Measurements from ENCODE around the gene COA7. TPM values are rescaled to one million over a fixed set of nuclear protein-coding genes. Genes with fewer than 3 reads are reported as not detected.

The COA7 gene
- total and polyA plus RNA-seq, 8 donors, result 9.8 to 24.8 (median 13.2) TPM

GRCh38 chr1:52637946-52638345 is 60.2 kb downstream of the COA7 start:
- H3K27ac ChIP-seq, result peak overlapping the region in 1 of 2 donors; percentile 96
- no peak for DNase-seq
- H3K36me3 ChIP-seq, result no peaks in the 10 kb centered on the region
- no peaks in the 10 kb centered on the region for H3K9me3 ChIP-seq
- TF ChIP-seq CTCF (IDR thresholded peaks at IDR 0.05), result no peak
- H3K27me3 ChIP-seq, result peaks cover 4 to 17% of the 10 kb centered on the region in 2 donors
- no peak for ATAC-seq
- intact Hi-C loops (cut with DNase I), result no loop called here
- H3K4me3 ChIP-seq, result no peak overlapping the region
- H3K4me1 ChIP-seq, result peaks cover 0 to 38% of the 10 kb centered on the region in 2 donors

DNA sequence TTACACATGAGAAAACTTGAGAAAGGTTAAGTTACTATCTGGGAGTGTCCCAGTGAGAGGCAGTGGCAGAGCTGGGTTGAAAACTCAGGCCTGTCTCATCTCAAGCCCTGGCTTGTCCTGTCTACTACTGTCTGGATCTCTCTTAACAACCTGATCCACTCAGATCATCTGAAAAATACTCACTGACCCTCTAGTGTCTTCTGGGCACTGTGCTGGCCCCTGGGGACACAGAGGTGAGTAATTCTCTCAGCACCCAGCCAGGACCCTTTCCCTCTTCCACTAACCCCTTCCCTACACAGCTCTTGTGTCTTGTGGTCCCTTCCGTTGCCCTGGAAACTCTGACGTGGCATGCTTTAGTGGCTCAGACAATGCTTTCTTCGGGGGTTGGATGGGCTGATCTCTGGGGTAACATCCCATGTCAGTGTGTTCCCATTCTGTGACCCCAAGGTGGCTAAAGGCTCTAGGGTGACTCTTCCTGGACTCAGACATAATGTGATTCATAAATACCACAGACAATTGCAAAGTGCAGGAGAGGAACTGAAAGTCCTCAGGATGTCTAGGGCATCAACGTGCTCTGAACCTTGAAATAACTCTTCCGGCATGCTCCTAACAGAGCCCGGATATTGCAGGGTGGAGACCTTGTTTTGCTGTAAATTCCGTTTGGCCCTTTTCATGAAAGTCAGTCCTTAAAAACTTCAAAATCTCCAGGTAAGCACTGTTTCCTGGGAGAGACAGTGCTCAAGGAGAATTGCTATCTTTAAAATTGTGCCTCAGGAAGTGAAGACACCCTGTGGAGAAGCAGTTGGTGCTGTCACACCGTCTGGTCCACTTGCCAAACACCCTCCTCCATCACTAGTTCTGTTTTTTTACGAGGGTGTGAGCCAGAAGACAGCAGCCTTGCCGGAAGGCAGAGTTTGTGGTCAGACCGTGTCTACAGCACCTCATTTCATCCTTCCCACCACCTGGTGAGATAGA is 61.1 kb downstream of the COA7 start:
- DNase-seq, result peak in 1 of 4 donors; percentile 36
- Histone ChIP-seq H3K9me3 (no peaks in the 10 kb centered on the region), H3K4me1 (peaks cover 0 to 47% of the 10 kb centered on the region in 2 donors), H3K36me3 (no peaks in the 10 kb centered on the region), H3K4me3 (no peak overlapping the region), H3K27me3 (peaks cover 10 to 27% of the 10 kb centered on the region in 2 donors), H3K27ac (peak overlapping the region; percentile 39 to 96)
- intact Hi-C loops (cut with DNase I), result no loop called here
- ATAC-seq, result peak; percentile 42
- TF ChIP-seq CTCF (IDR thresholded peaks at IDR 0.05), result no peak

DNA sequence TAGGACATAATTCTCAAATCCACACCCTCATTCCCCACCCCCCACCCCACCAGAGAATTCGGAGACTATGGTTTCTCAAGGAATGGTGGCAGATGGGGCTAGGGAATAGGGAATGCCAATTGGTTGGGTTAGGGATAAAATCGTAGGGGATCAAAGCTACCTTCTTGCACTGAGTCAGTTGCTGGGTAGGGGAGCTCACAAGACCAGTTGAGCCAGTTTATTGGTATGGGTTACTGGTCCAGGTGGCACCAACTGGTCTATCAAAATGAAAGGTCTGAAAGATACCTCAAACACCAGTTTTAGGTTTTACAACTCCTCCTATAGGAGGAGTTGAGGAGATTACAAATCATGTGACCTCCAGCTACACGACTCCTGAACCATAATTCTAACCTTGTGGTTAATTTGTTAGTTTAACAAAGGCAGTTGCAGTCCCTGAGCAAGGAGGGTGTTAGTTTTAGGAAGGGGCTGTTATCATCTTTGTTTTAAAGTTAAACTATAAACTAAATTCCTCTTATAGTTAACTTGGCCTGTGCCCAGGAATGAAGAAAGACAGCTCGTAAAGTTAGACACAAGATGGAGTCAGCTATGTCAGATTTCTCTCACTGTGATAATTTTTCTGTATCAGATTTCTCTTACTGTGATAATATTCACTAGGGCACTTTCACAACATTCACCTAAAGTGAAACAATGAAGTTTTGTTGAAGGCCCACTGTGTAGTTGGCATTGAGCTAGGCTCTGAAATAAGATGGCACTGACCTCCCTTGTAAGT is 62.6 kb downstream of the COA7 start:
- no peak for TF ChIP-seq CTCF (IDR thresholded peaks at IDR 0.05)
- DNase-seq (no peak), ATAC-seq (no peak)
- Histone ChIP-seq H3K27me3 (peaks cover 10 to 37% of the 10 kb centered on the region in 2 donors), H3K9me3 (no peaks in the 10 kb centered on the region), H3K27ac (peak overlapping the region in 1 of 2 donors; percentile 63), H3K4me1 (peaks cover 0 to 54% of the 10 kb centered on the region in 2 donors), H3K36me3 (no peaks in the 10 kb centered on the region), H3K4me3 (no peak overlapping the region)
- intact Hi-C loops (cut with DNase I), result no loop called here

Other genes starting within 250 kb of the COA7 start
- gene TUT4, start 145.3 kb downstream of the COA7 start, total RNA-seq, result 10 to 100 TPM; 37.5 to 40.1 TPM
- 100 to 1,000 TPM; 104 to 138 (median 123) TPM for gene TUT4, start 145.3 kb downstream of the COA7 start, polyA plus RNA-seq (ENCODE audit: insufficient read length in 6 of 6)
- 10 to 100 TPM; 12.6 to 22.4 TPM for gene GPX7, start 96.0 kb downstream of the COA7 start, total RNA-seq
- gene GPX7, start 96.0 kb downstream of the COA7 start, polyA plus RNA-seq (ENCODE audit: insufficient read length in 6 of 6), result 10 to 100 TPM; 72.1 to 89.4 (median 78.4) TPM
- gene SHISAL2A, start 65.2 kb downstream of the COA7 start, total RNA-seq, result 1 to 10 TPM in 1 of 2 donors, not detected in 1; 1.6 TPM
- gene SHISAL2A, start 65.2 kb downstream of the COA7 start, polyA plus RNA-seq (ENCODE audit: insufficient read length in 6 of 6), result under 1 TPM; 0.48 to 0.92 (median 0.66) TPM
- gene ZYG11B, start 28.1 kb upstream of the COA7 start, total RNA-seq, result 10 to 100 TPM; 34.4 to 34.6 TPM
- 10 to 100 TPM; 23.3 to 28.7 (median 27.3) TPM for gene ZYG11B, start 28.1 kb upstream of the COA7 start, polyA plus RNA-seq (ENCODE audit: insufficient read length in 6 of 6)
- gene ZYG11A, start 144.4 kb upstream of the COA7 start, total RNA-seq, result under 1 TPM in 1 of 2 donors, not detected in 1; 0.12 TPM
- gene ZYG11A, start 144.4 kb upstream of the COA7 start, polyA plus RNA-seq (ENCODE audit: insufficient read length in 6 of 6), result under 1 TPM; 0.09 to 0.27 (median 0.16) TPM
- gene ECHDC2, start 223.4 kb upstream of the COA7 start, total RNA-seq, result 10 to 100 TPM; 64.0 to 81.6 TPM
- gene ECHDC2, start 223.4 kb upstream of the COA7 start, polyA plus RNA-seq (ENCODE audit: insufficient read length in 6 of 6), result 100 to 1,000 TPM; 119 to 196 (median 161) TPM
- gene SCP2, start 228.9 kb upstream of the COA7 start, total RNA-seq, result 100 to 1,000 TPM; 137 to 208 TPM
- 100 to 1,000 TPM; 130 to 160 (median 148) TPM for gene SCP2, start 228.9 kb upstream of the COA7 start, polyA plus RNA-seq (ENCODE audit: insufficient read length in 6 of 6)